ENCODE measurements around the gene CA10.

DNA sequence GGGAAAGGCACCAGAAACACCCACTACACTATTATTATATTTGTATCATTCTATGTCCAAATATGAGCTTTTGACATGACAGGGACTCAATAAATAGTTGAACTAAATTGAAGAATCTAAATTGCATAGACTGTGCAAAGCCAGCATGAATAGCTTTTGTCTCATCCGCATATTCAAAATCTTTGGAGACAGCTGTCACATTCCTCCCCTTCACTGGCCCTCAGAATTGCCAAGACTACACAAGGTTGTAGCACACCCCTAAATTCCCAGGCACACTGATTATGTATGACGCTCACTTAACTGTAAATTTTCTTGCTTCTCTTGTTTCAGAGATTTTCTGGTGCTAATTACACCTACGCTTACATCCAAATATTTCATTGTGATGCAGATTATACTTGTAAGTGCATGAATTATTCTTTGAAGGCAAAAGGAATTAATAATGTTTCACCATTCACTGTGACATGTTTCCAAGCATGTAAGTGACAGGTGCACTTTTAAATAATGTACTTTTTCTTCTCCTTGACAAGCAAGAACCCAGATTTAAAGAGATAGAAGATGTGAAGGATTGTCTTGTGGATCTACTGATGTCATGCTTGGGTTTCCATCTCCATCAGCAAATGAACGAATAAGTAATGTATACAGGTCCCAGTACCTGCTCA, 47.5 kb downstream of the CA10 start:
- TF ChIP-seq, protein P1, sequence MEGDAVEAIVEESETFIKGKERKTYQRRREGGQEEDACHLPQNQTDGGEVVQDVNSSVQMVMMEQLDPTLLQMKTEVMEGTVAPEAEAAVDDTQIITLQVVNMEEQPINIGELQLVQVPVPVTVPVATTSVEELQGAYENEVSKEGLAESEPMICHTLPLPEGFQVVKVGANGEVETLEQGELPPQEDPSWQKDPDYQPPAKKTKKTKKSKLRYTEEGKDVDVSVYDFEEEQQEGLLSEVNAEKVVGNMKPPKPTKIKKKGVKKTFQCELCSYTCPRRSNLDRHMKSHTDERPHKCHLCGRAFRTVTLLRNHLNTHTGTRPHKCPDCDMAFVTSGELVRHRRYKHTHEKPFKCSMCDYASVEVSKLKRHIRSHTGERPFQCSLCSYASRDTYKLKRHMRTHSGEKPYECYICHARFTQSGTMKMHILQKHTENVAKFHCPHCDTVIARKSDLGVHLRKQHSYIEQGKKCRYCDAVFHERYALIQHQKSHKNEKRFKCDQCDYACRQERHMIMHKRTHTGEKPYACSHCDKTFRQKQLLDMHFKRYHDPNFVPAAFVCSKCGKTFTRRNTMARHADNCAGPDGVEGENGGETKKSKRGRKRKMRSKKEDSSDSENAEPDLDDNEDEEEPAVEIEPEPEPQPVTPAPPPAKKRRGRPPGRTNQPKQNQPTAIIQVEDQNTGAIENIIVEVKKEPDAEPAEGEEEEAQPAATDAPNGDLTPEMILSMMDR (IDR thresholded peaks at IDR 0.05): no peak
- no peak for TF ChIP-seq POLR2AphosphoS5 (IDR thresholded peaks at IDR 0.05)
- no peak for TF ChIP-seq POLR2A (IDR thresholded peaks at IDR 0.05)
- TF ChIP-seq EP300 (IDR thresholded peaks at IDR 0.05; ENCODE audit: low read depth): no peak

Measured in transverse colon (tissue), 4 donors.